Liver (tissue), 3 donors: Measurements from ENCODE around the gene OGDHL.

Experiments
- CTCF ChIP-seq: fragments of 150-350 bp; IDR thresholded peaks from 2 replicates; pipeline ENCODE4 v1.5.1; 2017; ENCODE audit warnings: improper control_type of control experiment, low read depth, low read length; ENCODE audit not compliant: missing input control
- EGR1 ChIP-seq, 2 donors: IDR thresholded peaks; 2 replicates each; pipeline ENCODE4 v1.6.1; 2016 to 2018; ENCODE audit warnings: antibody characterized with exemption in 2 of 2, low read depth in 2 of 2
- FOXA1 ChIP-seq: IDR thresholded peaks from 2 replicates; pipeline ENCODE4 v1.6.1; 2016; ENCODE audit warnings: antibody characterized with exemption
- MAX ChIP-seq: IDR thresholded peaks from 2 replicates; pipeline ENCODE4 v1.6.1; 2016; ENCODE audit warnings: antibody characterized with exemption
- RAD21 ChIP-seq, 2 donors: IDR thresholded peaks; 2 replicates each; pipeline ENCODE4 v1.6.1; 2016; ENCODE audit warnings: antibody characterized with exemption in 2 of 2, mild to moderate bottlenecking in 2 of 2
- SP1 ChIP-seq: IDR thresholded peaks from 2 replicates; pipeline ENCODE4 v1.6.1; 2018; ENCODE audit warnings: antibody characterized with exemption, mild to moderate bottlenecking
- YY1 ChIP-seq: IDR thresholded peaks from 2 replicates; pipeline ENCODE4 v1.6.1; 2016; ENCODE audit warnings: antibody characterized with exemption, mild to moderate bottlenecking
- donor health status: healthy.
- donor health status: healthy.

- TF ChIP-seq MAX (no peak), CTCF (no peak), YY1 (no peak), RAD21 (IDR thresholded peaks at IDR 0.05) (no peak), EGR1 (IDR thresholded peaks at IDR 0.05; ENCODE audit: low read depth in 2 of 2) (no peak), FOXA1 (no peak), SP1 (no peak)
Measured at GRCh38 chr10:49690698-49691356, 71.3 kb downstream of the OGDHL start.
